ENCODE measurements around the gene ZNF416.

Gene ZNF416

GRCh38 chr19:57578487-57579205 lies at the start of gene ZNF416:
Gene ZNF416 (minus strand): TSS chr19:57578911. CDS start chr19:57578704, 207 bp downstream.
- DNase-seq (ENCODE audit: low read depth), result peak; percentile 100

- DNase-seq (ENCODE audit: low read depth), result no peak
Observed at GRCh38 chr19:57623091-57623490, 44.4 kb upstream of the ZNF416 start.

GRCh38 chr19:57620673-57621348 lies 42.1 kb upstream of the ZNF416 start:
- DNase-seq (ENCODE audit: low read depth), result no peak

- peak; percentile 21 for DNase-seq (ENCODE audit: low read depth)
Observed at GRCh38 chr19:57615346-57615745, 36.6 kb upstream of the ZNF416 start.

GRCh38 chr19:57613941-57614743 lies 35.4 kb upstream of the ZNF416 start, which contains the start of gene ZNF134:
Gene ZNF134 (plus strand): TSS chr19:57614242. CDS start chr19:57619469, 5,227 bp downstream.
- DNase-seq (ENCODE audit: low read depth), result peak; percentile 95

GRCh38 chr19:57611113-57611512 lies 32.4 kb upstream of the ZNF416 start:
- DNase-seq (ENCODE audit: low read depth), result no peak

- no peak for DNase-seq (ENCODE audit: low read depth)
Observed at GRCh38 chr19:57606931-57607330, 28.2 kb upstream of the ZNF416 start.

GRCh38 chr19:57599761-57600383 lies 21.2 kb upstream of the ZNF416 start, which contains the start of gene ZNF530:
Gene ZNF530 (plus strand): TSS chr19:57599885. CDS start chr19:57604346, 4,461 bp downstream.
- peak; percentile 96 for DNase-seq (ENCODE audit: low read depth)

GRCh38 chr19:57599377-57599760 lies 20.7 kb upstream of the ZNF416 start:
- no peak for DNase-seq (ENCODE audit: low read depth)

- peak; percentile 94 for DNase-seq (ENCODE audit: low read depth)
Observed at GRCh38 chr19:57587529-57587928, 8.8 kb upstream of the ZNF416 start.

- DNase-seq (ENCODE audit: low read depth), result peak; percentile 93
Observed at GRCh38 chr19:57583521-57584416, 5.1 kb upstream of the ZNF416 start, which contains the start of gene ZIK1. Gene ZIK1 (plus strand): TSS chr19:57584145. CDS start chr19:57584357, 212 bp downstream.

- DNase-seq (ENCODE audit: low read depth), result no peak
Observed at GRCh38 chr19:57583104-57583520, 4.4 kb upstream of the ZNF416 start.

- no peak for DNase-seq (ENCODE audit: low read depth)
Observed at GRCh38 chr19:57576661-57577060, 2.0 kb downstream of the ZNF416 start.

GRCh38 chr19:57572415-57572947 lies 6.2 kb downstream of the ZNF416 start:
- DNase-seq (ENCODE audit: low read depth), result no peak

- no peak for DNase-seq (ENCODE audit: low read depth)
Observed at GRCh38 chr19:57570707-57571106, 8.0 kb downstream of the ZNF416 start.

- DNase-seq (ENCODE audit: low read depth), result peak; percentile 77
Observed at GRCh38 chr19:57566396-57567265, 12.1 kb downstream of the ZNF416 start.

GRCh38 chr19:57563547-57563946 lies 15.2 kb downstream of the ZNF416 start:
- DNase-seq (ENCODE audit: low read depth), result no peak

GRCh38 chr19:57560049-57560491 lies 18.6 kb downstream of the ZNF416 start:
- peak; percentile 93 for DNase-seq (ENCODE audit: low read depth)

GRCh38 chr19:57559404-57560025 lies 19.2 kb downstream of the ZNF416 start, which contains the start of gene ZNF550:
Gene ZNF550 (minus strand): TSS chr19:57559863. CDS start chr19:57559682, 181 bp downstream.
- peak; percentile 89 for DNase-seq (ENCODE audit: low read depth)

Data from ELR (cell line).